HFF-Myc (cell line): ENCODE data around the gene AAMDC.

ENCODE experiments used
- DNase-seq: peaks from one replicate; pipeline ENCODE4 v3.0.0-alpha.2; 2011; ENCODE audit warnings: low read depth; ENCODE audit errors: extremely low read depth
- H3K4me3 ChIP-seq: replicated peaks from 2 replicates; pipeline ENCODE4 v1.5.1; 2011; ENCODE audit warnings: low read depth, mild to moderate bottlenecking, control low read depth, low read length
- TF ChIP-seq, protein P1 (sequence below): IDR thresholded peaks from 2 replicates; pipeline ENCODE4 v1.5.1; 2012; ENCODE audit warnings: mild to moderate bottlenecking, low read depth, low read length, control low read depth; ENCODE audit errors: missing control alignments

Gene AAMDC

DNA sequence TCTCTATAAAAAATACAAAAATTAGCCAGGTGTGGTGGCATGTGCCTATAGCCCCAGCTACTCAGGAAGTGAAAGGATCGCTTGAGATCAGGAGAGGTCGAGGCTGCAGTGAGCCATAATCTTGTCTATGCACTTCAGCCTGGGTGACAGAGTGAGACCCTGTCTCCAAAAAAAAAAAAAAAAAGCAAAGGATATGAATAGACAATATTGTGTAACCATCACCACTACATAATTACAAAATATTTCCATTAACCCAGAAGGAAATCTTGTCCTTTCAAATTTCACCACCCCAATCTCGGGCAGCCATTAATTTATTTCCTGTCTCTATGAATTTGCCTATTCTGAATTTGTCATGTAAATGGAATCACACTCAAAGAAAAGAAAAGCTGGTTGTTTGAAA lies 21.6 kb upstream of the AAMDC start:
- TF ChIP-seq, protein P1, sequence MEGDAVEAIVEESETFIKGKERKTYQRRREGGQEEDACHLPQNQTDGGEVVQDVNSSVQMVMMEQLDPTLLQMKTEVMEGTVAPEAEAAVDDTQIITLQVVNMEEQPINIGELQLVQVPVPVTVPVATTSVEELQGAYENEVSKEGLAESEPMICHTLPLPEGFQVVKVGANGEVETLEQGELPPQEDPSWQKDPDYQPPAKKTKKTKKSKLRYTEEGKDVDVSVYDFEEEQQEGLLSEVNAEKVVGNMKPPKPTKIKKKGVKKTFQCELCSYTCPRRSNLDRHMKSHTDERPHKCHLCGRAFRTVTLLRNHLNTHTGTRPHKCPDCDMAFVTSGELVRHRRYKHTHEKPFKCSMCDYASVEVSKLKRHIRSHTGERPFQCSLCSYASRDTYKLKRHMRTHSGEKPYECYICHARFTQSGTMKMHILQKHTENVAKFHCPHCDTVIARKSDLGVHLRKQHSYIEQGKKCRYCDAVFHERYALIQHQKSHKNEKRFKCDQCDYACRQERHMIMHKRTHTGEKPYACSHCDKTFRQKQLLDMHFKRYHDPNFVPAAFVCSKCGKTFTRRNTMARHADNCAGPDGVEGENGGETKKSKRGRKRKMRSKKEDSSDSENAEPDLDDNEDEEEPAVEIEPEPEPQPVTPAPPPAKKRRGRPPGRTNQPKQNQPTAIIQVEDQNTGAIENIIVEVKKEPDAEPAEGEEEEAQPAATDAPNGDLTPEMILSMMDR: no peak
- no peak overlapping the region for H3K4me3 ChIP-seq
- no peak for DNase-seq

DNA sequence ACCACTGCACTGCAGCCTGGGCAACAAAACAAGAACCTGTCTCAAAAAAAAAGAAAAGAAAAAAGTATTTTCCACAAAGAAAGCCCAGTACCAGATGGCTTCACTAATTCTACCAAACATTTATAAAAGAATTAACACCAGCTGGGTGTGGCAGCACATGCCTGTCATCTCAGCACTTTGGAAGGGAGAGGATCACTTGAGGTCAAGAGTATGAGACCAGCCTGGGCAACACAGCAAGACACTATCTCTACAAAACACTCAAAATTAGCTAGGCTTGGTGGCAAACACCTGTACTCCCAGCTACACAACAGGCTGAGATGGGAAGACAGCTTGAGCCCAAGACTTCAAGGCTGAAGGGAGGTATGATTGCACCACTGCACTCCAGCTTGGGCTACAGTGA lies 20.5 kb upstream of the AAMDC start:
- DNase-seq: no peak
- TF ChIP-seq, protein P1: no peak
- no peak overlapping the region for H3K4me3 ChIP-seq

DNA sequence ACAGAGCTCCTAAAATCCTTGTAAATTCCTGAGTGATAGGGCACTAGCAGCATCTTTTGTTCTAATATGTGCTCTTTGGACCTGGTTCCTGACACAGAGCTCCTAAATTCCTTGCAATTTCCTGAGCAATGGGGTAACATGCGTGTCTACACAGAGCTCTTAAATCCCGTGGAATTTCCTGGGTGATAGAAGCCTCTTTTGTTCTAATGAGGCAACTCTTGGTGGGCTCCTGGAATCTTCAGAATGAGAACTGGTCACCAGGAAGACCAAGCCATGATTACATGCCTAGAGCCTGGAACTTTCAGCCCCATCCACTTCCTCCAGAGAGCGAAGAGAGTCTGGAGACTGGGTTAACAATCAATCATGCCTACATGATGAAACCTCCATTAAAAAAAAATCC lies 19.5 kb upstream of the AAMDC start:
- TF ChIP-seq, protein P1: no peak
- no peak overlapping the region for H3K4me3 ChIP-seq
- no peak for DNase-seq

DNA sequence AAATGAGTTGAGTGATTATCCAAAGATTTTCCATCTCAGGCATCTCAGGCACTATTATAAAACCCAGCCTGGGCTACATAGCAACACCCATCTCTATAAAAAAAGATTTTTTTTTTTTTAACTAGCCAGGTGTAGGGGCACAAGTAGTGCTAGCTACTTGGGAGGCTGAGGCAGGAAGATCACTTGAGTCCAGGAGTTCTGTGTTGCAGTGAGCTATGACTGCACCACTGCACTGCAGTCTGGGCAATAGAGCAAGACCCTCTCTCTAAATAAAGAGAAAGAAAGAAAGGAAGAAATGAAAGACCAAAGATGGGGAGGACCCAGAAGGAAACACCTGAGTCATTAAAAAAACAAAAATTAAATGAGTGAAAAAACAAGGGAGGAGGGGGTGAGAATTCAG lies 14.5 kb upstream of the AAMDC start:
- TF ChIP-seq, protein P1: no peak
- no peak overlapping the region for H3K4me3 ChIP-seq
- DNase-seq: no peak

DNA sequence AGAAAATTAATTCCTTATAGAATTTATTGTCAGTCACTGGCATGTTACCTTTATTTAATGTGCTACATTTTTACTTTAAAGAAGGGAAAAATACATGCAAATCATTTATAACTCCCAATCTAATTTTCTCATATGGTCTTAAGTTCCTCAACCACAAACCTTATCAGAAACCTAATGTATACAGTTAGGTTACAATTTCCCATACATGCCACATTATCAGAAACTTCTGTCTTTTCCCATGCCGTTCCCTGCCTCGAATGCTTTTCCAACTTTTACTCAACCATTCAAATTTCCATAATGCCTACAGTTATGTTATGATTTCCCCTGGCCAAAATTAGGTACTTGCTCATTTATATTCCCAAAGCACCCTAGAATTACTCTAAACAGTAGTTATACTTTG lies 14.0 kb upstream of the AAMDC start:
- no peak overlapping the region for H3K4me3 ChIP-seq
- no peak for DNase-seq
- TF ChIP-seq, protein P1: no peak

DNA sequence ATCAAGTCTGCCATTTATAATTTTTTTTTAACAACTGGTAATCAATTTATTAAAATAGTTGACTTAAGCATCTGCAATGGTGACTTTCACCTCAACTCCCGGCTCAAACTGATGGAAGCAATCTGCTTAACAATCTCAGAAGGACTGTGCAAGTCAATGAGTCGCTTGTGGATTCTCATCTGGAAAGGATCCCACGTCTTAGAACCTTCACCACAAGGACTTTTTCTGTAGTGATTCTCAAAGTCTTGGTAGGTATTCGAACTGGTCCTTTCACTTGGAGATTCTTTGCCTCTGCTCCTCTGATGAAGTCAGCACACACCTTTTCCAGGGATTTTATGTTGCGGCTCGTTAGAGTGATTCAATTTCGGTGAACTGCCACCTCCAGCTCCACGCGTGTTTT lies 7.7 kb upstream of the AAMDC start:
- TF ChIP-seq, protein P1: no peak
- no peak for DNase-seq
- no peak overlapping the region for H3K4me3 ChIP-seq

DNA sequence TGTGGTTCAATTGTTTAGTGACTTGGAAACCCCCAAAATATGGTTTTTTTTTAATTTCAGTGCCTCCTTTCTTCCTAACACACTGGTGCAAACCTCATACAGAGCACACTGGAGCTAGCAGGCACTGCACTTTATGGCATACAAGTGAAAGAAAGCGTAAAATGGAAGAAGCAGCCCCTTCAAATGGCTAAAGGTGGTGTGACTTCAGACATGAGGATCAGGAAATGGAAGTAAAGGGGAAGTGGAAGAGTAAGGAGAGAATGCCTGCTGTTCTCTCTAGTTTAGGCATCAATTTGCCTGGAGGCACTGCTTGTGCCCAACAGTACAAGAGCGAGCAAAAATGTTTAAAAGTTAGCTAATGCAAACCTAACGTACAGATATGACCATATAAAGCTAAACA lies 6.1 kb upstream of the AAMDC start:
- TF ChIP-seq, protein P1: no peak
- H3K4me3 ChIP-seq: no peak overlapping the region
- DNase-seq: no peak
